ES-I3 (cell line): ENCODE measurements around the gene PHLDB1.

ENCODE experiments used
- H3K36me3 ChIP-seq: 2 replicates; pipeline ENCODE4 v1.6.1; 2013; ENCODE audit warnings: mild to moderate bottlenecking, low read length, control low read depth, moderate library complexity; ENCODE audit not compliant: insufficient read depth
- H3K4me1 ChIP-seq: 2 replicates; pipeline ENCODE4 v1.6.1; 2013; ENCODE audit warnings: mild to moderate bottlenecking, control low read depth, low read length; ENCODE audit not compliant: insufficient read depth
- H3K9ac ChIP-seq: 2 replicates; pipeline ENCODE4 v1.6.1; 2013; ENCODE audit warnings: low read depth, mild to moderate bottlenecking, low read length, moderate library complexity
- H3K9me3 ChIP-seq: 2 replicates; pipeline ENCODE4 v1.6.1; 2013; ENCODE audit warnings: mild to moderate bottlenecking, low read length, moderate library complexity; ENCODE audit not compliant: control insufficient read depth, insufficient read depth

PHLDB1 gene

GRCh38 chr11:118659314-118659952, 52.0 kb downstream of the PHLDB1 start:
- peak overlapping the region; percentile 17; the same call in 1 of the 2 replicates for H3K9ac ChIP-seq

GRCh38 chr11:118659953-118660680, 52.7 kb downstream of the PHLDB1 start:
- Histone ChIP-seq H3K36me3 (no peaks in the 10 kb centered on the region), H3K4me1 (peaks cover 27% of the 10 kb centered on the region), H3K9ac (peak overlapping the region; percentile 17; the same call in 1 of the 2 replicates), H3K9me3 (no peaks in the 10 kb centered on the region)

More at GRCh38 chr11:118659314-118659952, 52.0 kb downstream of the PHLDB1 start:
- Histone ChIP-seq H3K4me1 (peaks cover 27% of the 10 kb centered on the region), H3K9me3 (no peaks in the 10 kb centered on the region), H3K36me3 (no peaks in the 10 kb centered on the region)

DNA sequence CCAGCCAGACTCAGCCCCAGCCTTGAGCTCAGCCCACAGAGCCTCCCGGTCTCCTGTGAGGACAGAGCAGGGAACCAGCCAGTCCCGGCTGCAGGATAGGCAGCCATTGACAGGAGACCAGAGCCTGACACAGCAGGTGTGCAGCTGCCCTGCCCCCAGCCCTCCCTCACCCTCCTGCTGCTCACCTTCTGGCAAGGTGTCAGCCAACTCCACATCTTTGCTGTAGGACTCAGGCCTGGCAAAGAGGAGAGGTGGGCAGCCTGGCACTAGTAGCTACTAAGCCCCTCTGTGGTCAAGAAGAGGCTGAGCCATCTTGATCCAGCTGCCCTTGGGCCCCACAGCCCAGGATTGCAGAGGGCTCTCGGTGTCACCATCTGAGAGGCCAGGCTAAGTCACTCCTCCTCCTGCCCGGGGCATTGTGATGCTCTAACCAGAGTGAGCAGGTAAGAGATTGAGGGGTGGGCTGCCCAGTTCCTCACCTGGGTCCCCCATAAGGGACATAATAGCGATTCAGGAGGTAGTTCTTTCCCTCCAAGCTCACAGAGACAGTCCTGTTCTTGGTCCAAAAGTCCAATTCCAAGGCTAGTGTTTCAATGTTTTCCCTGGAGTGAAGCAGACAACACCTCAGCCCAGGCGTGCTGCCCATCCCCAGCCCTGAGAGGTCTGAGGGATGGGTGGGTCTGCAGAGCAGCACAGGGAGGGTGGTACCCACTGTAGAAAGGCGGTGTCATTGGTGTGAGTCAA, 53.4 kb downstream of the PHLDB1 start:
- Histone ChIP-seq H3K9ac (no peak overlapping the region), H3K36me3 (no peaks in the 10 kb centered on the region), H3K9me3 (no peaks in the 10 kb centered on the region), H3K4me1 (peaks cover 27% of the 10 kb centered on the region)

- H3K36me3 ChIP-seq = no peaks in the 10 kb centered on the region
- H3K4me1 ChIP-seq = peaks cover 31% of the 10 kb centered on the region
- no peaks in the 10 kb centered on the region for H3K9me3 ChIP-seq
- H3K9ac ChIP-seq = no peak overlapping the region
Observed at GRCh38 chr11:118661425-118662301, 54.2 kb downstream of the PHLDB1 start.

DNA sequence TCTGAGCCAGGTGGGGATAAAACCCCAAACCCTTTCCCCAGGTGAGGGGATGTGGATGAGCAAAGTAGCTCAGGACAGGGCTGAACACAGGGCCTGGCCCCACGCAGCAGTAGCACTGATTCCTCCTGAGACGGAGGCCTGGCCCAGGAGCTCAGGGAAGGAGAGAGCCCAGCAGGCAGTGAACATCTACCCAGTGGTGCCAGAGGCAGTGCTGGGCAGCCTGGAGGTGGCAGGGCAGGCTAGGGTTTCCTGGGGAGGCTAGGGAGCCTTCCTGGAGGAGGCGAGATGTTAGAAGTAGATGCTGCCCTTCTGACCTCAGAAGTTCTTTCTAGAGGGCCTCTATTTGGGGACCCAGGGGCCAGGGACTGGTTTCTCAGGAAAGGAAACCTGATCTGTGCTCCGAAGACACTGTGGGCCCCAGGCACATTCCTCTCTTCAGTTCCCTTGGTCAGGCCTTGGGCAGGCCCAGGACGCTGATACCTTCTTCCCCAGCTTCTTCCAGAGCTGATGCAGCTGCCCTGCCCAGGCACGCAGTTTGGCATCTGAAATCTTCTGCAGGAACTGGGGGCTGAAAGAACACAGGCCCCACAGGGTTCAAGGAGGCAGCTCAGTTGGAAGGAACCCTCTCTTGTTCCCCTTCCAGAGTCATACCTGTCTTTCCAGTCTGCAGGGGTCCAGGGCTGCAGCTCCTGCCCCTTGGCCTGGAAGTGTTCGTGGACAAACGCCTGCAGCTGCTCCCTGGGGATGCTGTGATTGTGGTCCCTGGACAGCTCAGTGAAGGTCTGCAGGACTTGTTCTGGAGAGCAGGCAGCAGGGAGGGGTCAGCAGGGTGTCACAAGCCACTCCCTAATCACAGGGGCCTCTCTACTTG, 55.2 kb downstream of the PHLDB1 start:
- Histone ChIP-seq H3K36me3 (no peaks in the 10 kb centered on the region), H3K4me1 (peaks cover 31% of the 10 kb centered on the region), H3K9me3 (no peaks in the 10 kb centered on the region), H3K9ac (no peak overlapping the region)

DNA sequence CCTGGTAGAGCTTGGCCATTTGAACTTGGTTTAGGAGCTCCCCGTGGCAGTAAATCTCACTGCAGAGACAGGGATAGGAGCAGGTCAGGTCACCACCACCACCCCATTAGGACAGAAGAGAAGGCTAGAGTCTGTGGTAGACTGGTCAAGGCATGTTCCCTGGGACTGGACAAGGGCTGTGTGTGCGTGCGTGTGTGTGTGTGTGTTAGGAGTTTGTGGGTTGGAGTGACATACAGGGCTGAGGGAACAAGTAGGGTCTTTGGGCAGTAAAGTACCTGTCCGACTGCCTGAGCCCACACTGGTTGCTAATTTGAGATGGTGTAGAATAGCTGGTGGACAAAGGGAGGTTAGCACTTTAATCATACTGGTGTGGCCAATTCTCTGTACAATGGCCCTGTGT, 56.0 kb downstream of the PHLDB1 start:
- no peaks in the 10 kb centered on the region for H3K9me3 ChIP-seq
- no peaks in the 10 kb centered on the region for H3K36me3 ChIP-seq
- no peak overlapping the region for H3K9ac ChIP-seq
- peaks cover 31% of the 10 kb centered on the region for H3K4me1 ChIP-seq

- Histone ChIP-seq H3K36me3 (no peaks in the 10 kb centered on the region), H3K9me3 (no peaks in the 10 kb centered on the region), H3K9ac (no peak overlapping the region), H3K4me1 (peaks cover 26% of the 10 kb centered on the region)
Observed at GRCh38 chr11:118663902-118664301, 56.5 kb downstream of the PHLDB1 start.

GRCh38 chr11:118666371-118666770, 59.0 kb downstream of the PHLDB1 start:
- Histone ChIP-seq H3K36me3 (no peaks in the 10 kb centered on the region), H3K9me3 (no peaks in the 10 kb centered on the region), H3K9ac (no peak overlapping the region), H3K4me1 (peaks cover 11% of the 10 kb centered on the region)

DNA sequence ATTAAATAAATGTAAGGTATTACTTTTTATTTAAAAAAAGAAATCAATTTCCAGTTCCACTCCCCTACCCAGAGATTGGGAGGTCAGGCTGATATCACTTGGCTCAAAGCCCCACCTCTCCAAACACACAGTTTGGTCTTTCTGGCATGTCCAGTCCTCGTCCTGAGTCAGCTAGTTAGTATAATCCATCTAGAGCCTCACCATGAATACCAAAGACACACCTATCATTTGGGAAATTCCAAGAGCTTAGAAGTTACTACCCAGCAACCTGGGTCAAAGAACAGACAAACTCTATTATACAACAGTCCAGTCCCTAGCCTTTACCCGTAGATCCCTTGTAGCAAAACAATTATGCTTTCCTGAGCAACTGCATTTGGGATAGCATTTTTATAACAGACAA, 62.6 kb downstream of the PHLDB1 start:
- no peaks in the 10 kb centered on the region for H3K9me3 ChIP-seq
- no peak overlapping the region for H3K9ac ChIP-seq
- H3K36me3 ChIP-seq = no peaks in the 10 kb centered on the region
- peaks cover 4% of the 10 kb centered on the region for H3K4me1 ChIP-seq

DNA sequence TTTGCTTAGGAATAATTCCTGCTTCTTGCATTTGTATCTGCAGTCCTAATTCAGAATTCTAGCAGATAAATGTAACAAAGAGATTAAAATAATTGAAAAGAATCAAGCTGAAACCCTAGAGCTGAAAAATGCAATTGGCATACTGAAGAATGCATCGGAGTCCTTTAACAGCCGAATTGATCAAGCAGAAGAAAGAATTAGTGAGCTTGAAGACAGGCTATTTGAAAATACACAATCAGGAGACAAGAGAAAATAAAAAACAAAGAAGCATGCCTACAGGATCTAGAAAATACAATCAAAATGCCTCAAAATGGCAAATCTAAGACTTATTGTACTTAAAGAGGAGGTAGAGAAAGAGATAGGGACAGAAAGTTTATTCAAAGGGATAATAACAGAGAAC, 63.8 kb downstream of the PHLDB1 start:
- no peak overlapping the region for H3K9ac ChIP-seq
- H3K9me3 ChIP-seq = no peaks in the 10 kb centered on the region
- no peaks in the 10 kb centered on the region for H3K36me3 ChIP-seq
- peaks cover 3% of the 10 kb centered on the region for H3K4me1 ChIP-seq

DNA sequence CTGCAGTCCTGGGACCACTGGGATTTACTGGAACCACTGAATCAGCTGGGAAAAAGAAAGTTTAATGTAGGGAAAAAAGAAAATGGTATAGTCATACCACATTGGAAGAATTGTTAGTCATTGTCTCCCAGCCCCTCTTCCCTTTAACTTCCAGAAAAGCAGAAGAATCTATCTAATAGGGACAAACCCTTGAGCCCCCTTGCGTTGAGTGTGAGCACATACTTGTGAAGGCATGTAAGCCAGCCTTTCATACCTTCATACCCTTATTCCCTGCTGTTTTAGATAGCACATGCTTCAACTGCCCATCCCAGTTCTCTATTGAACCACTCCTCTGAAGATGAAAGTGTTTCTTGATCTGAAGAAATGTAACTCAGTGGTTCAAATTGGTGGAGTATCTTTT, 65.4 kb downstream of the PHLDB1 start:
- no peaks in the 10 kb centered on the region for H3K9me3 ChIP-seq
- no peak overlapping the region for H3K9ac ChIP-seq
- no peaks in the 10 kb centered on the region for H3K36me3 ChIP-seq
- H3K4me1 ChIP-seq = no peaks in the 10 kb centered on the region

- no peaks in the 10 kb centered on the region for H3K9me3 ChIP-seq
- no peaks in the 10 kb centered on the region for H3K36me3 ChIP-seq
- H3K9ac ChIP-seq = no peak overlapping the region
- H3K4me1 ChIP-seq = no peaks in the 10 kb centered on the region
Observed at GRCh38 chr11:118673361-118674081, 66.1 kb downstream of the PHLDB1 start.

- no peaks in the 10 kb centered on the region for H3K4me1 ChIP-seq
Observed at GRCh38 chr11:118674082-118674435, 66.6 kb downstream of the PHLDB1 start.

More at GRCh38 chr11:118674082-118674435, 66.6 kb downstream of the PHLDB1 start:
- Histone ChIP-seq H3K36me3 (no peaks in the 10 kb centered on the region), H3K9me3 (no peaks in the 10 kb centered on the region), H3K9ac (no peak overlapping the region)
